GM21723 (cell line): Measurements from ENCODE around the gene SRRM5.
"Not testable (repeated sequence)": the region's sequence is repeated elsewhere in the genome, so short reads cannot be mapped to it uniquely, and the experiment has no call there.

Experiments
- ATAC-seq: cut with Tn5 transposase; IDR thresholded peaks from one replicate; pipeline ENCODE4 v1.9.1; 2021; ENCODE audit warnings: mild to moderate bottlenecking, moderate library complexity; ENCODE audit not compliant: unreplicated experiment

SRRM5 gene

GRCh38 chr19:43591904-43592772 is 19.8 kb upstream of the SRRM5 start:
- no peak for ATAC-seq

GRCh38 chr19:43592800-43593350 is 19.0 kb upstream of the SRRM5 start:
- no peak for ATAC-seq

GRCh38 chr19:43594081-43594697 is 17.7 kb upstream of the SRRM5 start:
- ATAC-seq = no peak

GRCh38 chr19:43594710-43595604 is 16.9 kb upstream of the SRRM5 start:
- ATAC-seq = no peak

GRCh38 chr19:43595605-43595998 is 16.3 kb upstream of the SRRM5 start:
- peak; percentile 8 for ATAC-seq

GRCh38 chr19:43595999-43596841 is 15.7 kb upstream of the SRRM5 start, which contains the start of the genes IRGQ and ZNF576:
TSS of gene IRGQ (minus strand) at chr19:43596134. CDS start at chr19:43595338, 796 bp downstream.
TSS of gene ZNF576 (plus strand) at chr19:43596595. CDS start at chr19:43597109, 514 bp downstream.
- peak; percentile 65 for ATAC-seq

GRCh38 chr19:43596842-43597461 is 14.9 kb upstream of the SRRM5 start:
- ATAC-seq = no peak

- ATAC-seq = no peak
Observed at GRCh38 chr19:43597876-43598275, 14.0 kb upstream of the SRRM5 start.

GRCh38 chr19:43598445-43599240 is 13.2 kb upstream of the SRRM5 start:
- no peak for ATAC-seq

- ATAC-seq = no peak
Observed at GRCh38 chr19:43599635-43600295, 12.1 kb upstream of the SRRM5 start.

GRCh38 chr19:43600326-43600725 is 11.6 kb upstream of the SRRM5 start:
- ATAC-seq = not testable (repeated sequence)

- ATAC-seq = no peak
Observed at GRCh38 chr19:43605875-43606568, 5.9 kb upstream of the SRRM5 start.

- ATAC-seq = no peak
Observed at GRCh38 chr19:43606569-43607229, 5.2 kb upstream of the SRRM5 start.

- no peak for ATAC-seq
Observed at GRCh38 chr19:43607238-43608205, 4.4 kb upstream of the SRRM5 start.

GRCh38 chr19:43609872-43610271 is 2.0 kb upstream of the SRRM5 start:
- no peak for ATAC-seq

GRCh38 chr19:43610493-43610892 is 1.4 kb upstream of the SRRM5 start:
- no peak for ATAC-seq
